ENCODE measurements around the gene GLT8D2.

GLT8D2 gene, protein sequence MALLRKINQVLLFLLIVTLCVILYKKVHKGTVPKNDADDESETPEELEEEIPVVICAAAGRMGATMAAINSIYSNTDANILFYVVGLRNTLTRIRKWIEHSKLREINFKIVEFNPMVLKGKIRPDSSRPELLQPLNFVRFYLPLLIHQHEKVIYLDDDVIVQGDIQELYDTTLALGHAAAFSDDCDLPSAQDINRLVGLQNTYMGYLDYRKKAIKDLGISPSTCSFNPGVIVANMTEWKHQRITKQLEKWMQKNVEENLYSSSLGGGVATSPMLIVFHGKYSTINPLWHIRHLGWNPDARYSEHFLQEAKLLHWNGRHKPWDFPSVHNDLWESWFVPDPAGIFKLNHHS

DNA sequence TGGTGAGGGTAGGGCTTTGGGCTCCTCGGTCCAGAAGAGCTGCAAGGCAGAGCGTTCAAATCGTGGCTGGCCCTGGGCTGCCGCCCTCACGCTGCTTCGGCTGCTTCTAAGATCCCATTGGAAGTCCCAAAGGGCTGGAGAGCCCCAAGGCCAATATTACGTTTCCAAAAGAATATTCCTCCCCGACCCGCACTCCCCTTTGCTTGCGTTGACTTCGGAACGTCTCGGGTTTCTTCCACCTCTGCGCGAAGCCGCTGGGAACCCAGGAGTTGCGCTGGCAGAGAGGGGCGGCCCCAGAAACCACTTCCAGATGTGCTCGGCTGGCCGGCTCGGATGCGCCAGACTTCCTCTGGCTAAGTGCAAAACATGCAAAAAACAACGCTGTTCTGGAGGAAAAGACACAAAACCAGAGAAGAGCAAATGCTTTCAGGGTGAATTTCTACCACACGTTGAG is at the start of gene GLT8D2:
TSS of gene GLT8D2 (minus strand) at position 285 of the 454 bp plus-strand sequence. CDS start 30,539 bp downstream, outside the sequence.
- DNase-seq (ENCODE audit: low spot score) = no peak
- in situ Hi-C loops (cut with MboI; ENCODE audit: low sequenced_read_pairs, unreplicated experiment) = no loop called here
- TF ChIP-seq, protein P1, sequence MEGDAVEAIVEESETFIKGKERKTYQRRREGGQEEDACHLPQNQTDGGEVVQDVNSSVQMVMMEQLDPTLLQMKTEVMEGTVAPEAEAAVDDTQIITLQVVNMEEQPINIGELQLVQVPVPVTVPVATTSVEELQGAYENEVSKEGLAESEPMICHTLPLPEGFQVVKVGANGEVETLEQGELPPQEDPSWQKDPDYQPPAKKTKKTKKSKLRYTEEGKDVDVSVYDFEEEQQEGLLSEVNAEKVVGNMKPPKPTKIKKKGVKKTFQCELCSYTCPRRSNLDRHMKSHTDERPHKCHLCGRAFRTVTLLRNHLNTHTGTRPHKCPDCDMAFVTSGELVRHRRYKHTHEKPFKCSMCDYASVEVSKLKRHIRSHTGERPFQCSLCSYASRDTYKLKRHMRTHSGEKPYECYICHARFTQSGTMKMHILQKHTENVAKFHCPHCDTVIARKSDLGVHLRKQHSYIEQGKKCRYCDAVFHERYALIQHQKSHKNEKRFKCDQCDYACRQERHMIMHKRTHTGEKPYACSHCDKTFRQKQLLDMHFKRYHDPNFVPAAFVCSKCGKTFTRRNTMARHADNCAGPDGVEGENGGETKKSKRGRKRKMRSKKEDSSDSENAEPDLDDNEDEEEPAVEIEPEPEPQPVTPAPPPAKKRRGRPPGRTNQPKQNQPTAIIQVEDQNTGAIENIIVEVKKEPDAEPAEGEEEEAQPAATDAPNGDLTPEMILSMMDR (IDR thresholded peaks at IDR 0.05; ENCODE audit: borderline replicate concordance, control extremely low read depth, extremely low read depth, insufficient read depth, missing control alignments) = no peak

DNA sequence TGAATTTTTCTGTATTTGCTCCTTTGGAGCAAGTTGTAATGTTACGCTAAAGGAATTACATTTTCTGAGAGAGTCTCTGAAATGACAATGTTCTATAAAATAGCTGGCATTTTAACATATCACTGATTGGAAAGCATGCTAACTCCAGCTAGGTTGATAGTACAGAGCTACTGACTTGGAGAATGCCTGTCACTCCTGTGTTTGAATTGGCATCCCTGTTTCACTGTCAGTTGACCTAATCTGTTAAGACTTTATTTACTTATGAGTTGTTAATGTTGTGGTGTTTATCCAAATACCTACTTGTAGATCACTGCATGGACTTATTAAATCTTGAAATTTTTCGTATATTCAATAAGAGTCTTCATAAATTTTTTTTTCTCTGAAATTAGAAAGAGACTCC is 48.0 kb upstream of the GLT8D2 start:
- TF ChIP-seq, protein P1 (IDR thresholded peaks at IDR 0.05; ENCODE audit: borderline replicate concordance, control extremely low read depth, extremely low read depth, insufficient read depth, missing control alignments) = no peak
- DNase-seq (ENCODE audit: low spot score) = no peak
- in situ Hi-C loops (cut with MboI; ENCODE audit: low sequenced_read_pairs, unreplicated experiment) = no loop called here

DNA sequence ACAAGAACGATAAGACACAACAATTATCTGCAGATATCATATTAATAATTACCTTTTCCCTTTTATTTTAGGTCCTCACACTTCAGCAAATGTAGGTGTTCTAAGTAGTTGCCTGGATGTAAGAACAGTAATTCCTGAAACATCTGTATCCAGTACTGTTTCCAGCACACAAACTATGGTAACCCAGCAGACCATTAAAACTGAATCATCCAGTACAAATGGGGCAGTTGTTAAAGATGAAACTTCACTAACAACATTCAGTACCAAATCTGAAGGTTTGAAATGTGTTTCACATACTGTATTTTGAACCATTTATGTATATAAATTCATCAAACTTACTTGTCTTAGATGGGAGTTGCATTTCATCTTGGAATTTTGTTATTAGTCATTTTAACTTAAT is 45.3 kb upstream of the GLT8D2 start:
- no peak for DNase-seq (ENCODE audit: low spot score)
- in situ Hi-C loops (cut with MboI; ENCODE audit: low sequenced_read_pairs, unreplicated experiment) = no loop called here
- TF ChIP-seq, protein P1 (IDR thresholded peaks at IDR 0.05; ENCODE audit: borderline replicate concordance, control extremely low read depth, extremely low read depth, insufficient read depth, missing control alignments) = no peak

DNA sequence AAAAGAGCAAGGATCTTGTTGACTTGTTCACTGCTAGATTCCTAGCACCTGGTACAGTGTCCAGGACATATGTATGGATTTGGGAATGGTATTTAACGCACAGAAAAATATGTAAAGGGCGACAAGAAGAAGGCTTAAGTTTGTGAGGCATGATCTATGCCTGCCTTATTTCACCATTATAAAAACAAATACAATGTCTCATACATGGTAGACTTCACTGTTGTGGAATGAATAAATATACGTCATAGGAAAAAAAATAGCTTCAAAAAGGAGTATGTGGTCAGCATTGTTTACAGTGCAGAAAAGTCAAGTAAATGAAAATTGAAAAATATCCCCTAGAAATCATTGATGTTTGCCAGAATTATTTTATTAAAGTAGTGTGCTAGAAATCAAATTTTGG is 44.3 kb upstream of the GLT8D2 start:
- in situ Hi-C loops (cut with MboI; ENCODE audit: low sequenced_read_pairs, unreplicated experiment) = no loop called here
- TF ChIP-seq, protein P1 (IDR thresholded peaks at IDR 0.05; ENCODE audit: borderline replicate concordance, control extremely low read depth, extremely low read depth, insufficient read depth, missing control alignments) = no peak
- no peak for DNase-seq (ENCODE audit: low spot score)

DNA sequence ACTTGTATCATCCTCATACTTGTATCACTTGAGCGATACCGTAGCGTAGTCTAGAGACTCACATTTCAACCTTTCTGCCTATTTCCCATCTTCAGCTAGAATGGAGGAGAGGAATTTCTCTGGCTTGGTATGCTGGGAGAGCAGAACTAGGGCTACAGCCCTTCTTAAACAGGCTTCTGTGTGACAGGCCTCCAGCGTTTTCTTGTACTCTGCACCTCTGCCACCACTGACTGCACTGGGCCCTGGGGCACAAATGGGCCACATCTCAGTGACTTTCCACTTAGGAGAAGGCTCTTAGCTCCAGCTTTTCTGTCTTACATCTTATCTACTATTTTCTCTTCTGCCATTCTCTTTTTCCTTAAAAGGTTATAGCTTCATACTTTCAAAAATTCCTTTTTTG is 41.1 kb upstream of the GLT8D2 start:
- TF ChIP-seq, protein P1 (IDR thresholded peaks at IDR 0.05; ENCODE audit: borderline replicate concordance, control extremely low read depth, extremely low read depth, insufficient read depth, missing control alignments) = no peak
- in situ Hi-C loops (cut with MboI; ENCODE audit: low sequenced_read_pairs, unreplicated experiment) = no loop called here
- DNase-seq (ENCODE audit: low spot score) = no peak

DNA sequence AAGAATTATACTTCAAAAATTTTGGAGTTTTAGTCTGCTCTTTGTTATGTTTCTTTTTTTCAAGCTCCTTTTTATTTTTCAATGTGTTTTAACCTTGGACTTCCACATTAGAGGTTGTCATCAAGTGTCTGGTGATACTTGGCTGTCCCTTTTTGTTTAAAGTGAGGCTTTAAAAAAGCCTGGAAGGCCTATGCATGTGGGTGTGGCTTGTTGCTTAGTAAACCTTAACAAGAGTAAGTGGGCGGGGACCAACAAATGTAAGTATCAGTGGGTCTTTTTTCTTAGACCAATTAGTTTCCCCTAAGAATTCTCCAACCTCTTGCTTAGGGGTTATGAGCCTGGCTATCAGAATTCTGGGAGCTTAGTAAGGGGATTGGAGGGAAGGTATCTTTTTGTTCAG is 40.7 kb upstream of the GLT8D2 start:
- TF ChIP-seq, protein P1 (IDR thresholded peaks at IDR 0.05; ENCODE audit: borderline replicate concordance, control extremely low read depth, extremely low read depth, insufficient read depth, missing control alignments) = no peak
- in situ Hi-C loops (cut with MboI; ENCODE audit: low sequenced_read_pairs, unreplicated experiment) = no loop called here
- no peak for DNase-seq (ENCODE audit: low spot score)

Data from GM13976 (cell line).